CD4-positive, alpha-beta memory T cell (primary cell): Measurements from ENCODE around the gene OPTN. TPM values are rescaled to one million over a fixed set of nuclear protein-coding genes. Genes with fewer than 3 reads are reported as not detected.

Source experiments
- polyA plus RNA-seq, 2 donors: library from polyadenylated mRNA; unstranded; fragments of 300-500 nt; fragmentation: Illumina TruSeq; gene quantifications; one replicate each; pipeline ENCODE4 v1.2.3, GENCODE V29; 2021
- total RNA-seq, 2 experiments: library from RNA; stranded (reverse); gene quantifications; one replicate each; pipeline ENCODE4 v1.2.3, GENCODE V29; 2021

OPTN gene
- total and polyA plus RNA-seq, 4 experiments from 2014 or later: 40.3 to 148 (median 124) TPM

Other genes starting within 250 kb of the OPTN start
- not detected for gene CCDC3, start 98.5 kb upstream of the OPTN start, total RNA-seq
- gene CCDC3, start 98.5 kb upstream of the OPTN start, polyA plus RNA-seq: not detected
- gene MCM10, start 61.4 kb downstream of the OPTN start, total RNA-seq: under 1 TPM in 1 of 2 experiments, not detected in 1; 0.17 TPM
- gene MCM10, start 61.4 kb downstream of the OPTN start, polyA plus RNA-seq: not detected
- not detected for gene UCMA, start 134.2 kb downstream of the OPTN start, total RNA-seq
- gene UCMA, start 134.2 kb downstream of the OPTN start, polyA plus RNA-seq: not detected
- 10 to 100 TPM in 1 of 2 experiments, 1 to 10 TPM in 1; 8.7 to 10.2 TPM for gene PHYH, start 199.9 kb downstream of the OPTN start, total RNA-seq
- 10 to 100 TPM; 15.0 to 19.3 TPM for gene PHYH, start 199.9 kb downstream of the OPTN start, polyA plus RNA-seq
- gene SEPHS1, start 248.1 kb downstream of the OPTN start, total RNA-seq: 10 to 100 TPM; 27.2 to 30.6 TPM
- 10 to 100 TPM; 11.3 to 23.1 TPM for gene SEPHS1, start 248.1 kb downstream of the OPTN start, polyA plus RNA-seq